WTC11 (cell line): ENCODE results near the gene KCNK7. TPM values are rescaled to one million over a fixed set of nuclear protein-coding genes. Genes with fewer than 3 reads are reported as not detected.

Source experiments
- ATAC-seq: fragments of 200-7000 bp; cut with Tn5 transposase; 2 replicates; pipeline ENCODE4 v1.10.0; 2021; ENCODE audit warnings: mild to moderate bottlenecking, moderate library complexity
- CTCF ChIA-PET: fragments of 300-600 bp; sonication (Branson Sonifier 250); formaldehyde crosslinking; loops from one replicate; lab custom pipeline; 2021; ENCODE audit warnings: antibody characterized with exemption; lab: Charles Lee
- POLR2A ChIA-PET: fragments of 350-600 bp; sonication (Branson Sonifier 250); formaldehyde crosslinking; loops from one replicate; lab custom pipeline; 2021; ENCODE audit warnings: antibody characterized with exemption; lab: Charles Lee
- DNase-seq: peaks from one replicate; pipeline ENCODE4 v3.0.0; 2021; ENCODE audit warnings: low spot score
- H3K27ac Mint-ChIP-seq: 2 replicates; pipeline ENCODE4 v1.8.0; 2021; ENCODE audit warnings: mixed read lengths
- H3K27me3 Mint-ChIP-seq: 2 replicates; pipeline ENCODE4 v1.8.0; 2021; ENCODE audit warnings: low read depth, mild to moderate bottlenecking, moderate library complexity, mixed read lengths
- H3K36me3 Mint-ChIP-seq: 2 replicates; pipeline ENCODE4 v1.8.0; 2021; ENCODE audit warnings: mixed read lengths
- H3K4me1 Mint-ChIP-seq: 2 replicates; pipeline ENCODE4 v1.8.0; 2022; ENCODE audit warnings: mixed read lengths
- H3K4me3 Mint-ChIP-seq: 2 replicates; pipeline ENCODE4 v1.8.0; 2021; ENCODE audit warnings: mild to moderate bottlenecking, moderate library complexity, mixed read lengths
- H3K9me3 Mint-ChIP-seq: 2 replicates; pipeline ENCODE4 v1.8.0; 2021; ENCODE audit warnings: mixed read lengths
- CREM ChIP-seq: sonication (generic); formaldehyde crosslinking; IDR thresholded peaks from 2 replicates; pipeline ENCODE4 v1.8.1; 2022; ENCODE audit warnings: mild to moderate bottlenecking, missing genetic modification reagents, moderate library complexity
- E2F5 ChIP-seq: sonication (generic); formaldehyde crosslinking; IDR thresholded peaks from 2 replicates; pipeline ENCODE4 v1.8.1; 2022; ENCODE audit warnings: mild to moderate bottlenecking, moderate library complexity, missing genetic modification reagents
- EMX1 ChIP-seq: fragments of 250-450 bp; sonication (Bioruptor Pico); IDR thresholded peaks from 2 replicates; pipeline ENCODE4 v1.8.0; 2021; ENCODE audit warnings: mild to moderate bottlenecking
- ESRRA ChIP-seq: sonication (generic); formaldehyde crosslinking; IDR thresholded peaks from 2 replicates; pipeline ENCODE4 v1.8.1; 2022; ENCODE audit warnings: mild to moderate bottlenecking, missing genetic modification reagents, borderline replicate concordance
- GABPB1 ChIP-seq: sonication (generic); formaldehyde crosslinking; IDR thresholded peaks from 2 replicates; pipeline ENCODE4 v1.8.1; 2023; ENCODE audit warnings: mild to moderate bottlenecking, missing genetic modification reagents
- GRHL2 ChIP-seq: fragments of 250-450 bp; sonication (Bioruptor Pico); IDR thresholded peaks from 2 replicates; pipeline ENCODE4 v1.8.0; 2022; ENCODE audit warnings: mild to moderate bottlenecking, moderate library complexity; ENCODE audit not compliant: insufficient replicate concordance, severe bottlenecking
- GTF2I ChIP-seq: fragments of 250-450 bp; sonication (Bioruptor Pico); conservative IDR thresholded peaks from 2 replicates; pipeline ENCODE4 v1.4.0; 2021; ENCODE audit warnings: mild to moderate bottlenecking
- IRF1 ChIP-seq: sonication (generic); formaldehyde crosslinking; IDR thresholded peaks from 2 replicates; pipeline ENCODE4 v1.8.0; 2023; ENCODE audit warnings: missing genetic modification reagents
- JAZF1 ChIP-seq: fragments of 250-450 bp; sonication (Bioruptor Pico); IDR thresholded peaks from 2 replicates; pipeline ENCODE4 v1.9.0; 2021; ENCODE audit warnings: moderate library complexity, mild to moderate bottlenecking, inconsistent platforms
- KAT7 ChIP-seq: sonication (generic); formaldehyde crosslinking; IDR thresholded peaks from 2 replicates; pipeline ENCODE4 v1.8.1; 2023; ENCODE audit warnings: missing genetic modification reagents, mild to moderate bottlenecking, borderline replicate concordance
- MLX ChIP-seq: sonication (generic); formaldehyde crosslinking; IDR thresholded peaks from 2 replicates; pipeline ENCODE4 v1.8.1; 2023; ENCODE audit warnings: mild to moderate bottlenecking, missing genetic modification reagents, moderate library complexity
- RORB ChIP-seq: fragments of 250-450 bp; sonication (Bioruptor Pico); IDR thresholded peaks from 2 replicates; pipeline ENCODE4 v1.9.0; 2021; ENCODE audit warnings: mild to moderate bottlenecking
- STAT6 ChIP-seq: sonication (generic); formaldehyde crosslinking; conservative IDR thresholded peaks from 2 replicates; pipeline ENCODE4 v1.8.1; 2023; ENCODE audit warnings: mild to moderate bottlenecking, low read depth, missing genetic modification reagents, moderate library complexity
- TP53 ChIP-seq: sonication (generic); formaldehyde crosslinking; IDR thresholded peaks from 2 replicates; pipeline ENCODE4 v1.8.1; 2023; ENCODE audit warnings: mild to moderate bottlenecking, missing genetic modification reagents
- USF1 ChIP-seq: sonication (generic); formaldehyde crosslinking; IDR thresholded peaks from 2 replicates; pipeline ENCODE4 v1.8.0; 2022; ENCODE audit warnings: mild to moderate bottlenecking, missing genetic modification reagents
- ZBTB21 ChIP-seq: sonication (generic); formaldehyde crosslinking; IDR thresholded peaks from 2 replicates; pipeline ENCODE4 v1.8.1; 2023; ENCODE audit warnings: mild to moderate bottlenecking, missing genetic modification reagents, borderline replicate concordance
- ZNF138 ChIP-seq: sonication (generic); formaldehyde crosslinking; conservative IDR thresholded peaks from 2 replicates; pipeline ENCODE4 v1.8.1; 2022; ENCODE audit warnings: mild to moderate bottlenecking, moderate library complexity, missing genetic modification reagents
- ZNF219 ChIP-seq: sonication (generic); formaldehyde crosslinking; IDR thresholded peaks from 2 replicates; pipeline ENCODE4 v1.8.0; 2023; ENCODE audit warnings: missing genetic modification reagents, mild to moderate bottlenecking, borderline replicate concordance
- ZNF263 ChIP-seq: sonication (generic); formaldehyde crosslinking; IDR thresholded peaks from 2 replicates; pipeline ENCODE4 v1.8.1; 2022; ENCODE audit warnings: low read depth, mild to moderate bottlenecking, moderate library complexity, missing genetic modification reagents
- ZNF416 ChIP-seq: fragments of 250-450 bp; sonication (Bioruptor Pico); IDR thresholded peaks from 2 replicates; pipeline ENCODE4 v1.9.0; 2021; ENCODE audit warnings: mild to moderate bottlenecking, inconsistent platforms
- ZNF425 ChIP-seq: fragments of 250-450 bp; sonication (Bioruptor Pico); conservative IDR thresholded peaks from 2 replicates; pipeline ENCODE4 v1.9.0; 2021; ENCODE audit warnings: mild to moderate bottlenecking
- total RNA-seq: library from RNA; stranded (reverse); gene quantifications from 3 replicates; pipeline ENCODE4 v1.2.3, GENCODE V29; 2021
- TF ChIP-seq, protein P1 (sequence below): sonication (generic); formaldehyde crosslinking; IDR thresholded peaks from 2 replicates; pipeline ENCODE4 v1.8.0; 2022; ENCODE audit warnings: mild to moderate bottlenecking, missing genetic modification reagents
- TF ChIP-seq, protein P2 (sequence below): sonication (generic); formaldehyde crosslinking; IDR thresholded peaks from 2 replicates; pipeline ENCODE4 v1.8.1; 2023; ENCODE audit warnings: mild to moderate bottlenecking, missing genetic modification reagents, borderline replicate concordance

KCNK7 gene
- total RNA-seq, 1 experiment from 2014 or later = 1.4 TPM

DNA sequence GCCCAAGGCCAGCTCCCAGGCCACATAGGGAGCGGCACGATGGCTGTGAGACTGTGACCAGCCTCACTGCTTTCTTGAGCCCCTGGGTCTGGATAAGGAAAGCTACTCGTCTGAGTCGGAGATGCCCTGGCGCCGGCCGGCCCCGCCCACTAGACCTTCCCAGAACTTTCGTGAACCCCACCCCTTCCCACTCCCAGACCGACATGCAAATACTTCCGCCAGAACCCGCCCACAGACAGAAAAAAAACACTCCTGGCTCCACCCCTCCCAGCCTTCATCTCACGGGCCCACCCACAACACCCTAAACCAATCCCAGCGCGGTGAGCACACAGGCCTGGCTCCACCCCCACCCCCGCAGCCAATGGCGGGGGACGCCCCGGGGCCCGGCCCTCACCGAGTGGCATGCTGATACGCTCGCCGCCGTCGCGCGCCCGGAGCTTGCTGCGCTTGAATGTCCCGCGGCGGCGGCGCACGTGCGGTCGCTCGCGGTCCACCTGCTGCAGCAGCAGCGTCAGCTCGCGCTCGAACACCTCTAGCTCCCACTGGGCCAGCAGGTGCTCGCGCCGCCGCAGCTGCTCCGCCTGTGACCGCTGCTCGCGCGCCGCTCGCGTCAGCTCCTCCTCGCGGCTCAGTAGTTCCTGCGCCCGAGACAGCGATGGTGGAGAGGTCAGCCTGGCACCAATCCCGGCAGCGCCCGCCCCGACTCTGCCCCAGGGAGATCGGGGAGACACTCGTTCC is 11.4 kb upstream of the KCNK7 start:
- peaks cover 7% of the 10 kb centered on the region for H3K36me3 Mint-ChIP-seq
- H3K4me3 Mint-ChIP-seq = peak overlapping the region; percentile 70
- ChIA-PET CTCF (interaction anchor here (0.6 to 16.2 kb wide), 23 partner anchors 8 to 415 kb away, joined by 3 to 311 read pairs (median 4); partner anchors contain the start of genes EHBP1L1, FAM89B, KCNK7 and PCNX3), POLR2A (interaction anchor here (0.6 to 2.0 kb wide), 6 partner anchors 8 to 1234 kb away, joined by 3 to 6 read pairs (median 6); partner anchors contain the start of genes EHBP1L1 and PCNX3)
- DNase-seq (peak; percentile 97), ATAC-seq (peak; percentile 98)
- peaks cover 18% of the 10 kb centered on the region for H3K4me1 Mint-ChIP-seq
- peak overlapping the region; percentile 65; the same call in 1 of the 2 replicates for H3K27ac Mint-ChIP-seq
- peaks cover 8% of the 10 kb centered on the region; the same call in 1 of the 2 replicates for H3K27me3 Mint-ChIP-seq
- no peaks in the 10 kb centered on the region for H3K9me3 Mint-ChIP-seq
- TF ChIP-seq JAZF1 (CRISPR knock-in tag) (no peak), RORB (CRISPR knock-in tag) (no peak), GTF2I (CRISPR knock-in tag) (no peak), E2F5 (peak; percentile 98), IRF1 (peak; percentile 96), ZNF219 (CRISPR knock-in tag) (peak; percentile 90; the same call in 1 of the 2 replicates), STAT6 (CRISPR knock-in tag) (no peak), GRHL2 (CRISPR knock-in tag) (no peak), TP53 (peak; percentile 99), GABPB1 (CRISPR knock-in tag) (no peak), ZNF416 (CRISPR knock-in tag) (no peak), EMX1 (CRISPR knock-in tag) (no peak), MLX (CRISPR knock-in tag) (peak; percentile 98), ZBTB21 (CRISPR knock-in tag) (peak; percentile 96), ZNF425 (CRISPR knock-in tag) (no peak), USF1 (peak; percentile 88), ZNF138 (CRISPR knock-in tag) (peak; percentile 98), KAT7 (CRISPR knock-in tag) (no peak; the same call in 1 of the 2 replicates), ESRRA (CRISPR knock-in tag) (peak; percentile 98), CREM (CRISPR knock-in tag) (peak; percentile 91), ZNF263 (CRISPR knock-in tag) (peak; percentile 87)
- TF ChIP-seq, protein P1, sequence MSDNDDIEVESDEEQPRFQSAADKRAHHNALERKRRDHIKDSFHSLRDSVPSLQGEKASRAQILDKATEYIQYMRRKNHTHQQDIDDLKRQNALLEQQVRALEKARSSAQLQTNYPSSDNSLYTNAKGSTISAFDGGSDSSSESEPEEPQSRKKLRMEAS (CRISPR knock-in tag) = peak; percentile 100
- TF ChIP-seq, protein P2, sequence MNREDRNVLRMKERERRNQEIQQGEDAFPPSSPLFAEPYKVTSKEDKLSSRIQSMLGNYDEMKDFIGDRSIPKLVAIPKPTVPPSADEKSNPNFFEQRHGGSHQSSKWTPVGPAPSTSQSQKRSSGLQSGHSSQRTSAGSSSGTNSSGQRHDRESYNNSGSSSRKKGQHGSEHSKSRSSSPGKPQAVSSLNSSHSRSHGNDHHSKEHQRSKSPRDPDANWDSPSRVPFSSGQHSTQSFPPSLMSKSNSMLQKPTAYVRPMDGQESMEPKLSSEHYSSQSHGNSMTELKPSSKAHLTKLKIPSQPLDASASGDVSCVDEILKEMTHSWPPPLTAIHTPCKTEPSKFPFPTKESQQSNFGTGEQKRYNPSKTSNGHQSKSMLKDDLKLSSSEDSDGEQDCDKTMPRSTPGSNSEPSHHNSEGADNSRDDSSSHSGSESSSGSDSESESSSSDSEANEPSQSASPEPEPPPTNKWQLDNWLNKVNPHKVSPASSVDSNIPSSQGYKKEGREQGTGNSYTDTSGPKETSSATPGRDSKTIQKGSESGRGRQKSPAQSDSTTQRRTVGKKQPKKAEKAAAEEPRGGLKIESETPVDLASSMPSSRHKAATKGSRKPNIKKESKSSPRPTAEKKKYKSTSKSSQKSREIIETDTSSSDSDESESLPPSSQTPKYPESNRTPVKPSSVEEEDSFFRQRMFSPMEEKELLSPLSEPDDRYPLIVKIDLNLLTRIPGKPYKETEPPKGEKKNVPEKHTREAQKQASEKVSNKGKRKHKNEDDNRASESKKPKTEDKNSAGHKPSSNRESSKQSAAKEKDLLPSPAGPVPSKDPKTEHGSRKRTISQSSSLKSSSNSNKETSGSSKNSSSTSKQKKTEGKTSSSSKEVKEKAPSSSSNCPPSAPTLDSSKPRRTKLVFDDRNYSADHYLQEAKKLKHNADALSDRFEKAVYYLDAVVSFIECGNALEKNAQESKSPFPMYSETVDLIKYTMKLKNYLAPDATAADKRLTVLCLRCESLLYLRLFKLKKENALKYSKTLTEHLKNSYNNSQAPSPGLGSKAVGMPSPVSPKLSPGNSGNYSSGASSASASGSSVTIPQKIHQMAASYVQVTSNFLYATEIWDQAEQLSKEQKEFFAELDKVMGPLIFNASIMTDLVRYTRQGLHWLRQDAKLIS (CRISPR knock-in tag) = peak; percentile 93; the same call in 1 of the 2 replicates
